ENCODE results near the gene SP110. TPM values are rescaled to one million over a fixed set of nuclear protein-coding genes. Genes with fewer than 3 reads are reported as not detected.

Gene SP110
- total RNA-seq, 1 donor from 2014 or later = 14.8 TPM

GRCh38 chr2:230162981-230163380, 56.8 kb downstream of the SP110 start:
- TF ChIP-seq CTCF (IDR thresholded peaks at IDR 0.05; ENCODE audit: insufficient read depth, low read length, poor library complexity, severe bottlenecking) = no peak
- DNase-seq (ENCODE audit: low read depth) = no peak
- Histone ChIP-seq H3K27me3 (ENCODE audit: control insufficient read depth, insufficient read depth, low read length) (no peaks in the 10 kb centered on the region), H3K4me3 (ENCODE audit: low read depth, low read length) (no peak overlapping the region), H3K36me3 (ENCODE audit: control insufficient read depth, insufficient read depth, low read length) (no peaks in the 10 kb centered on the region)

- Histone ChIP-seq H3K36me3 (ENCODE audit: control insufficient read depth, insufficient read depth, low read length) (no peaks in the 10 kb centered on the region), H3K27me3 (ENCODE audit: control insufficient read depth, insufficient read depth, low read length) (no peaks in the 10 kb centered on the region), H3K4me3 (ENCODE audit: low read depth, low read length) (no peak overlapping the region)
- no peak for TF ChIP-seq CTCF (IDR thresholded peaks at IDR 0.05; ENCODE audit: insufficient read depth, low read length, poor library complexity, severe bottlenecking)
- no peak for DNase-seq (ENCODE audit: low read depth)
Measured at GRCh38 chr2:230161184-230161583, 58.6 kb downstream of the SP110 start.

- Histone ChIP-seq H3K27me3 (ENCODE audit: control insufficient read depth, insufficient read depth, low read length) (no peaks in the 10 kb centered on the region), H3K36me3 (ENCODE audit: control insufficient read depth, insufficient read depth, low read length) (no peaks in the 10 kb centered on the region), H3K4me3 (ENCODE audit: low read depth, low read length) (no peak overlapping the region)
- peak; percentile 75 for TF ChIP-seq CTCF (IDR thresholded peaks at IDR 0.05; ENCODE audit: insufficient read depth, low read length, poor library complexity, severe bottlenecking)
- no peak for DNase-seq (ENCODE audit: low read depth)
Measured at GRCh38 chr2:230160112-230160660, 59.6 kb downstream of the SP110 start.

- no peak for TF ChIP-seq CTCF (IDR thresholded peaks at IDR 0.05; ENCODE audit: insufficient read depth, low read length, poor library complexity, severe bottlenecking)
- H3K27me3 ChIP-seq (ENCODE audit: control insufficient read depth, insufficient read depth, low read length) = no peaks in the 10 kb centered on the region
- no peak for DNase-seq (ENCODE audit: low read depth)
- no peaks in the 10 kb centered on the region for H3K36me3 ChIP-seq (ENCODE audit: control insufficient read depth, insufficient read depth, low read length)
- H3K4me3 ChIP-seq (ENCODE audit: low read depth, low read length) = no peak overlapping the region
Measured at GRCh38 chr2:230158468-230158867, 61.3 kb downstream of the SP110 start.

- Histone ChIP-seq H3K4me3 (ENCODE audit: low read depth, low read length) (no peak overlapping the region), H3K36me3 (ENCODE audit: control insufficient read depth, insufficient read depth, low read length) (no peaks in the 10 kb centered on the region), H3K27me3 (ENCODE audit: control insufficient read depth, insufficient read depth, low read length) (no peaks in the 10 kb centered on the region)
- no peak for TF ChIP-seq CTCF (IDR thresholded peaks at IDR 0.05; ENCODE audit: insufficient read depth, low read length, poor library complexity, severe bottlenecking)
- DNase-seq (ENCODE audit: low read depth) = no peak
Measured at GRCh38 chr2:230156782-230157699, 62.7 kb downstream of the SP110 start.

All from kidney epithelial cell (primary cell).